Retina (tissue), 1 donor: ENCODE measurements around the gene NDUFAF8.

ENCODE experiments used
- DNase-seq: peaks from one replicate; pipeline ENCODE4 v3.0.0-alpha.2; 2016

Gene NDUFAF8

GRCh38 chr17:81238815-81239713, at the start of gene NDUFAF8, which contains the start of gene TEPSIN:
Gene NDUFAF8, plus strand, starts transcription at chr17:81239318. Its CDS starts 46 bp downstream, at chr17:81239364.
Gene TEPSIN, minus strand, starts transcription at chr17:81239055. Its CDS starts 22 bp downstream, at chr17:81239033.
- DNase-seq = peak; percentile 96

GRCh38 chr17:81189670-81190530, 49.2 kb upstream of the NDUFAF8 start:
- DNase-seq = no peak

GRCh38 chr17:81190591-81190990, 48.5 kb upstream of the NDUFAF8 start:
- no peak for DNase-seq

- no peak for DNase-seq
Measured at GRCh38 chr17:81191116-81191515, 48.0 kb upstream of the NDUFAF8 start.

- no peak for DNase-seq
Measured at GRCh38 chr17:81191646-81192045, 47.5 kb upstream of the NDUFAF8 start.

GRCh38 chr17:81192386-81193050, 46.6 kb upstream of the NDUFAF8 start:
- no peak for DNase-seq

- DNase-seq = no peak
Measured at GRCh38 chr17:81193051-81193410, 46.1 kb upstream of the NDUFAF8 start.

GRCh38 chr17:81193470-81194224, 45.5 kb upstream of the NDUFAF8 start:
- DNase-seq = no peak

GRCh38 chr17:81194225-81194760, 44.8 kb upstream of the NDUFAF8 start:
- no peak for DNase-seq

GRCh38 chr17:81194941-81195901, 43.9 kb upstream of the NDUFAF8 start:
- no peak for DNase-seq

- DNase-seq = no peak
Measured at GRCh38 chr17:81195941-81196495, 43.1 kb upstream of the NDUFAF8 start.

- DNase-seq = no peak
Measured at GRCh38 chr17:81196505-81197408, 42.4 kb upstream of the NDUFAF8 start.

- DNase-seq = no peak
Measured at GRCh38 chr17:81197409-81197795, 41.7 kb upstream of the NDUFAF8 start.

- DNase-seq = no peak
Measured at GRCh38 chr17:81197831-81198490, 41.2 kb upstream of the NDUFAF8 start.

GRCh38 chr17:81198826-81199481, 40.2 kb upstream of the NDUFAF8 start:
- DNase-seq = no peak

GRCh38 chr17:81199482-81199830, 39.7 kb upstream of the NDUFAF8 start:
- no peak for DNase-seq

GRCh38 chr17:81200201-81200600, 38.9 kb upstream of the NDUFAF8 start:
- DNase-seq = no peak
